ENCODE data around the gene BARX1. TPM values are rescaled to one million over a fixed set of nuclear protein-coding genes. Genes with fewer than 3 reads are reported as not detected.
A peak's percentile ranks its signal among the peaks of the same experiment; 100 is the strongest.

Gene BARX1
- total RNA-seq, 1 experiment from 2014 or later, result 8.9 TPM

DNA sequence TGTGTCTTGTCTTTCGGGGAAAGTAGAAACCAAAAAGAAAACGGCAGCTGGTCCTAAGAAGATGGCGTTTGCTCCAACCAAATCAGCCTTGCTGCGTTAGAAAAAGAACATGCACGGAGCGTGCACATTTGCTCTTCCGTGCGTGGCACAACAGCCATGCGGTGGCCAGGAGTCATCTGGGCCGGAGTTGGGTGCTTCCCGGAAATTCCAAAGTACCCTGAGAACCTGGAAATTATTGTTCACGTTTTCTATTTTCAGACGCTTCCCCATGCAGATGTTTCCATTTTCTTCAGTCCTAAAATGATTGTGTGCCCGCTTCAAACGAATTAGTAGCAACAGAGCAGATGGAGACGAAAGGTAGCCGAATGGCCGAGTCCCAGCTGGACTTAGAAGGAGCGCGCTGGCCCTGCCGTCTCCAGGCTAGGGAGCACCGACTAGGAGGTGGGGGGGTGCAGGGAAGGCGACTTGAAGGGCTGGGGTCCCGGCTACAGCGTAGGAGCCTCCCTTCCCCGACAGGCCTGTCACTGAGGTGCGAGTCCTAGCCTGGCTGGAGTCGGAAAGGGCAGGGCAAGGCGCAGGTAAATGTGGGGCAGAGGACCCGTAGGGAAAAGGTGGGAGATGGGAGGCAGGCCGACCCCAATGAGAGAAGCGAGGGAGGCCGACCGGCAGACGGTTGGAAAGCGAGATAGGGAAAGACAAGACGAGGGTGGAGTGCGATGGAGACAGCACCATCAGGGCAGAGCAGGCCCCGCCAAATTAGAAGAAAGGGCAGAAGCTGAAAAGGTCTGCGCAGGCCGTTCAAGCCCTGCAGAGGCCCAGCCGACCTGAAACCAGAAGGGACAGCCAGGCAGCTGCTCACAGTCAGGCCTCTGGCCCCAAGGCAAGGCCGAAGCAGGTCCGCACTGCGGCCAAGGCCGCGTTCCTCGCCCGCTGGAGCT lies 1.4 kb downstream of the BARX1 start (continued):
- TF ChIP-seq, protein P1, sequence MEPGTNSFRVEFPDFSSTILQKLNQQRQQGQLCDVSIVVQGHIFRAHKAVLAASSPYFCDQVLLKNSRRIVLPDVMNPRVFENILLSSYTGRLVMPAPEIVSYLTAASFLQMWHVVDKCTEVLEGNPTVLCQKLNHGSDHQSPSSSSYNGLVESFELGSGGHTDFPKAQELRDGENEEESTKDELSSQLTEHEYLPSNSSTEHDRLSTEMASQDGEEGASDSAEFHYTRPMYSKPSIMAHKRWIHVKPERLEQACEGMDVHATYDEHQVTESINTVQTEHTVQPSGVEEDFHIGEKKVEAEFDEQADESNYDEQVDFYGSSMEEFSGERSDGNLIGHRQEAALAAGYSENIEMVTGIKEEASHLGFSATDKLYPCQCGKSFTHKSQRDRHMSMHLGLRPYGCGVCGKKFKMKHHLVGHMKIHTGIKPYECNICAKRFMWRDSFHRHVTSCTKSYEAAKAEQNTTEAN (CRISPR knock-in tag; IDR thresholded peaks at IDR 0.05), result no peak
- TF ChIP-seq TCF7 (CRISPR knock-in tag; IDR thresholded peaks at IDR 0.05; ENCODE audit: low read depth) (no peak), NR1H2 (CRISPR knock-in tag; IDR thresholded peaks at IDR 0.05) (no peak), HMGA2 (CRISPR knock-in tag; IDR thresholded peaks at IDR 0.05) (no peak), ZNF317 (CRISPR knock-in tag; IDR thresholded peaks at IDR 0.05; ENCODE audit: borderline replicate concordance, low read depth) (no peak), CBFB (CRISPR knock-in tag; IDR thresholded peaks at IDR 0.05; ENCODE audit: low read depth) (no peak), FOXK1 (CRISPR knock-in tag; IDR thresholded peaks at IDR 0.05) (no peak), ZNF416 (CRISPR knock-in tag; IDR thresholded peaks at IDR 0.05) (no peak)
- TF ChIP-seq, protein P2, sequence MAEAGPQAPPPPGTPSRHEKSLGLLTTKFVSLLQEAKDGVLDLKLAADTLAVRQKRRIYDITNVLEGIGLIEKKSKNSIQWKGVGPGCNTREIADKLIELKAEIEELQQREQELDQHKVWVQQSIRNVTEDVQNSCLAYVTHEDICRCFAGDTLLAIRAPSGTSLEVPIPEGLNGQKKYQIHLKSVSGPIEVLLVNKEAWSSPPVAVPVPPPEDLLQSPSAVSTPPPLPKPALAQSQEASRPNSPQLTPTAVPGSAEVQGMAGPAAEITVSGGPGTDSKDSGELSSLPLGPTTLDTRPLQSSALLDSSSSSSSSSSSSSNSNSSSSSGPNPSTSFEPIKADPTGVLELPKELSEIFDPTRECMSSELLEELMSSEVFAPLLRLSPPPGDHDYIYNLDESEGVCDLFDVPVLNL (CRISPR knock-in tag; IDR thresholded peaks at IDR 0.05; ENCODE audit: borderline replicate concordance, low read depth), result no peak
- TF ChIP-seq, protein P3, sequence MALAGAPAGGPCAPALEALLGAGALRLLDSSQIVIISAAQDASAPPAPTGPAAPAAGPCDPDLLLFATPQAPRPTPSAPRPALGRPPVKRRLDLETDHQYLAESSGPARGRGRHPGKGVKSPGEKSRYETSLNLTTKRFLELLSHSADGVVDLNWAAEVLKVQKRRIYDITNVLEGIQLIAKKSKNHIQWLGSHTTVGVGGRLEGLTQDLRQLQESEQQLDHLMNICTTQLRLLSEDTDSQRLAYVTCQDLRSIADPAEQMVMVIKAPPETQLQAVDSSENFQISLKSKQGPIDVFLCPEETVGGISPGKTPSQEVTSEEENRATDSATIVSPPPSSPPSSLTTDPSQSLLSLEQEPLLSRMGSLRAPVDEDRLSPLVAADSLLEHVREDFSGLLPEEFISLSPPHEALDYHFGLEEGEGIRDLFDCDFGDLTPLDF (CRISPR knock-in tag; IDR thresholded peaks at IDR 0.05), result no peak

DNA sequence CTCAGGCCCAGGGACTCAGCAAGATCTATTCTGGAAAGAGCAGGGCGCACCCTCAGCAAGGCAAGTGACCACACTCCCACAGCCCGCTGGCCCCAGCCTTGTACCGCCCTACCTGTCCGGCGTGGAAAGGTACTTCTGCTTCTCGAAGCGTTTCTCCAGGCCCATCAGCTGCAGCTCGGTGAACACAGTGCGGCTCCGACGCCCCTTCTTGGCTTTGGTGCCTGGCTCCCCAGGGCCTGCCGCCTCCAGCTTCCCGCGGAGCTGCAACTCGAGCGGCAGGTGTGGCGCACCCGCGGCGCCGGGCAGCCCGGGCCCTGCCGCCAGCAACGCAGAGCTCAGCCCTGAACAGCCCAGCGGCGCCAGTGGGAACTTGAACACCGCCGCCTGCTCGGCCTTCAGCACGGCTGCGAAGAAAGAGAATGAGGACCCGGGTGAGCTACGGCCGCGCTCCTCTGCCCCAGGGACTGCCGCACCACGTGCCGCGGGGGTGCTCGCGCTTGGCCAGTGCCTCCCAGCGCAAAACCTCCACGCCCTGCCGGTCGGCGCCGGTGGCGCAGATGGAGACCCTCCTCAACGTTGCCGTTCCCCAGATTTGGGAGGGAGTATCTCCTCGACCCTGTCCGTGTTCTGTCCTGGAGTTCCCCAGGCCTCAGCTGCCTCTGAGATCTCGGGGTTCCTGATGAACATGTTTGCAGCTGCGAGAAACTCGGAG lies 2.2 kb downstream of the BARX1 start:
- Mint-ChIP-seq H3K27ac (no peak overlapping the region), H3K9me3 (no peaks in the 10 kb centered on the region), H3K27me3 (ENCODE audit: low read depth) (peaks cover 93% of the 10 kb centered on the region), H3K4me3 (peak overlapping the region; percentile 70), H3K4me1 (peaks cover 60% of the 10 kb centered on the region), H3K36me3 (peaks cover 9% of the 10 kb centered on the region)
- ChIA-PET CTCF (interaction anchor here (0.6 to 12.9 kb wide), 5 partner anchors 9 to 126 kb away, joined by 3 to 157 read pairs (median 6); no protein-coding TSS in a partner anchor), POLR2A (interaction anchor here (1.2 kb wide), 1 partner anchor 184 kb away, joined by 3 read pairs; no protein-coding TSS in a partner anchor)
- no peak for ATAC-seq
- TF ChIP-seq NR3C1 (CRISPR knock-in tag; conservative IDR thresholded peaks at IDR 0.05; ENCODE audit: low read depth), result no peak
- no peak for TF ChIP-seq RELA (CRISPR knock-in tag; IDR thresholded peaks at IDR 0.05; ENCODE audit: borderline replicate concordance)
- TF ChIP-seq NFYB (CRISPR knock-in tag; conservative IDR thresholded peaks at IDR 0.05; ENCODE audit: low read depth), result no peak
- 0 out of 2 replicates have a peak, but pooled peaks have one; percentile 29 for TF ChIP-seq TP53 (CRISPR knock-in tag; IDR thresholded peaks at IDR 0.05)
- TF ChIP-seq, protein P4, sequence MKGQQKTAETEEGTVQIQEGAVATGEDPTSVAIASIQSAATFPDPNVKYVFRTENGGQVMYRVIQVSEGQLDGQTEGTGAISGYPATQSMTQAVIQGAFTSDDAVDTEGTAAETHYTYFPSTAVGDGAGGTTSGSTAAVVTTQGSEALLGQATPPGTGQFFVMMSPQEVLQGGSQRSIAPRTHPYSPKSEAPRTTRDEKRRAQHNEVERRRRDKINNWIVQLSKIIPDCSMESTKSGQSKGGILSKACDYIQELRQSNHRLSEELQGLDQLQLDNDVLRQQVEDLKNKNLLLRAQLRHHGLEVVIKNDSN (CRISPR knock-in tag; IDR thresholded peaks at IDR 0.05), result peak; percentile 40; the same call in 1 of the 2 replicates
- no peak for TF ChIP-seq KAT7 (CRISPR knock-in tag; IDR thresholded peaks at IDR 0.05; ENCODE audit: borderline replicate concordance)
- TF ChIP-seq, protein P5, sequence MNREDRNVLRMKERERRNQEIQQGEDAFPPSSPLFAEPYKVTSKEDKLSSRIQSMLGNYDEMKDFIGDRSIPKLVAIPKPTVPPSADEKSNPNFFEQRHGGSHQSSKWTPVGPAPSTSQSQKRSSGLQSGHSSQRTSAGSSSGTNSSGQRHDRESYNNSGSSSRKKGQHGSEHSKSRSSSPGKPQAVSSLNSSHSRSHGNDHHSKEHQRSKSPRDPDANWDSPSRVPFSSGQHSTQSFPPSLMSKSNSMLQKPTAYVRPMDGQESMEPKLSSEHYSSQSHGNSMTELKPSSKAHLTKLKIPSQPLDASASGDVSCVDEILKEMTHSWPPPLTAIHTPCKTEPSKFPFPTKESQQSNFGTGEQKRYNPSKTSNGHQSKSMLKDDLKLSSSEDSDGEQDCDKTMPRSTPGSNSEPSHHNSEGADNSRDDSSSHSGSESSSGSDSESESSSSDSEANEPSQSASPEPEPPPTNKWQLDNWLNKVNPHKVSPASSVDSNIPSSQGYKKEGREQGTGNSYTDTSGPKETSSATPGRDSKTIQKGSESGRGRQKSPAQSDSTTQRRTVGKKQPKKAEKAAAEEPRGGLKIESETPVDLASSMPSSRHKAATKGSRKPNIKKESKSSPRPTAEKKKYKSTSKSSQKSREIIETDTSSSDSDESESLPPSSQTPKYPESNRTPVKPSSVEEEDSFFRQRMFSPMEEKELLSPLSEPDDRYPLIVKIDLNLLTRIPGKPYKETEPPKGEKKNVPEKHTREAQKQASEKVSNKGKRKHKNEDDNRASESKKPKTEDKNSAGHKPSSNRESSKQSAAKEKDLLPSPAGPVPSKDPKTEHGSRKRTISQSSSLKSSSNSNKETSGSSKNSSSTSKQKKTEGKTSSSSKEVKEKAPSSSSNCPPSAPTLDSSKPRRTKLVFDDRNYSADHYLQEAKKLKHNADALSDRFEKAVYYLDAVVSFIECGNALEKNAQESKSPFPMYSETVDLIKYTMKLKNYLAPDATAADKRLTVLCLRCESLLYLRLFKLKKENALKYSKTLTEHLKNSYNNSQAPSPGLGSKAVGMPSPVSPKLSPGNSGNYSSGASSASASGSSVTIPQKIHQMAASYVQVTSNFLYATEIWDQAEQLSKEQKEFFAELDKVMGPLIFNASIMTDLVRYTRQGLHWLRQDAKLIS (CRISPR knock-in tag; IDR thresholded peaks at IDR 0.05; ENCODE audit: borderline replicate concordance), result no peak
- TF ChIP-seq, protein P6, sequence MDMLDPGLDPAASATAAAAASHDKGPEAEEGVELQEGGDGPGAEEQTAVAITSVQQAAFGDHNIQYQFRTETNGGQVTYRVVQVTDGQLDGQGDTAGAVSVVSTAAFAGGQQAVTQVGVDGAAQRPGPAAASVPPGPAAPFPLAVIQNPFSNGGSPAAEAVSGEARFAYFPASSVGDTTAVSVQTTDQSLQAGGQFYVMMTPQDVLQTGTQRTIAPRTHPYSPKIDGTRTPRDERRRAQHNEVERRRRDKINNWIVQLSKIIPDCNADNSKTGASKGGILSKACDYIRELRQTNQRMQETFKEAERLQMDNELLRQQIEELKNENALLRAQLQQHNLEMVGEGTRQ (CRISPR knock-in tag; IDR thresholded peaks at IDR 0.05), result peak; percentile 51
- peak; percentile 46 for DNase-seq (ENCODE audit: low spot score)

Measured in WTC11 (cell line).